GM15510 (cell line): ENCODE measurements around the gene WFS1.

Experiments used
- POLR2A ChIP-seq: IDR thresholded peaks from 3 replicates; pipeline ENCODE4 v1.6.1; 2011; ENCODE audit warnings: borderline replicate concordance; ENCODE audit not compliant: insufficient read length; ENCODE audit errors: extremely low read depth

WFS1 gene

DNA sequence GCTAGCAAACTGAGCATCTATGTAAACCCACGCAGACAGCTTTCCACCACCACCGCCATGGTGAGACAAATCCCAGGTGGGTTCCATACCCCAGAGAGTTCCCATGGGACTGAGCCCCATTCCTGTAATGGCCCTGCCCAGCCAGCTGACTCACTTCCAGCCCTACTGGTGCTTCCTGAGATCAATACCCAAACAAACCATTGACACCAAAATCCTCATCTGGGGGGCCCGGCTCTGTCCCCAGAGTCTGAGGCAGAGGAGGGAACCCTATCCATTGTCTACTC lies 39.2 kb upstream of the WFS1 start:
- TF ChIP-seq POLR2A, result no peak

DNA sequence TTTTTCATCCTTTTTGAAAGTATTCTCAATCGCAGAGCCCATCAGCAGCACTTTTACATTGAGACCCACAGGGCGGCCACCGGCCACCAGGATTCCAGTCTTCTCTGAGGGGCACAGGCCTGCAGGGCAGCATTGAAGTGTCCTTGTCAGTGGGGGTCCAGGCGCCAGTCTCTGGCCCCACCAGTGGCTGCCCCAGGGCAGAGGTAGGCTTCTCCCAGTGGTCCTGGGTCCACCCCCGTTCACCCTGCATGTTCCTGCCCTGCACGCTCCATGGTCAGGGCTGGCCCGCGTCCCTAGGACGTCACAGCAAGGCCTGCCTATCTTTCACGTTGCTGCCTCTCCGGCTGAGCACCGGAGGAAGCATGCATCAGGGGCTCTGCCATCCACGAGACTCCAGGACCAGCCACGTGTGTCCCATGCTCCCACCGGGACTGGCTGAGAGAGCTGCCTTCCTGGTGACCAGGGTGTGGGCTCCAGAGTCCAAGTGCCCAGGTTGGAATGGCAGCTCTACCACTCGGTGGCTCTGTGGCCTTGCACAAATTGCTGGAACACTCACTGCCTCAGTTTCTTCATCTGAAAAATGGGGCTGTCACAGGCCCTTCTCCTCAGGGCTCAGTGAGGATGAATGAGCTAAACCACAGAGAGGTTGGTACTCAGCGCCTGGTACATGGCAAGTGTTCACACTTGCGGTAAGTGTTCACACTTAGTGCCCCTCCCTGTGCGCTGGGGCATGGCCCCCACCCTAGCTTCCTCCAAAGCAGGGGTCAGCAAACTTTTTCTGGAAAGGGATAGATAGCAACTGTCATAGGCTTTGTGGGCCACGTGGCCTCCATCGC lies 38.6 kb upstream of the WFS1 start:
- TF ChIP-seq POLR2A, result no peak

DNA sequence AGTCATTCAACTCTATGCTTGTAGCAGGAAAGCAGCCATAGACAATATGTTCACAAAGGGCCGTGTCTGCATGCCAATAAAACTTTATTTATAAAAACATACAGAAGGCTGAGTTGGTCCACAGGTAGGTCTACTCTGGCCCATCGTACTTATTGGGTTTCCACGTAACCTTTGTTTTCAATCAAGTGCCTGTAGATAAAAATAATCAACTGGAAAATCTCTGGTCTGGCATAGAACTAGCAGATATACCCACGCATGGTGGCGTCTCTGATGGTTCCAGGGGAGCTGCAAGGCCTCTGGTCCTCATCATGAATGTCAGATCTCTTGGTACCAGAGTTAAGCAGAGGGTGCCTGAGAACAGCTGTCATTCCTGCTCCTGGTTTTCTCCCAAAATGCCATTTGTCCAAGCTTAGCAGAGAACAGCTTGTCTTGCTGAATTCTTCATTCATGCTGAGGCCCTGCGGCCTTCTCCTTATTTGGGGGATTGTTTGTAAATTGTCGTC lies 37.9 kb upstream of the WFS1 start:
- TF ChIP-seq POLR2A, result no peak

GRCh38 chr4:6232836-6233785 lies 36.5 kb upstream of the WFS1 start:
- no peak for TF ChIP-seq POLR2A

DNA sequence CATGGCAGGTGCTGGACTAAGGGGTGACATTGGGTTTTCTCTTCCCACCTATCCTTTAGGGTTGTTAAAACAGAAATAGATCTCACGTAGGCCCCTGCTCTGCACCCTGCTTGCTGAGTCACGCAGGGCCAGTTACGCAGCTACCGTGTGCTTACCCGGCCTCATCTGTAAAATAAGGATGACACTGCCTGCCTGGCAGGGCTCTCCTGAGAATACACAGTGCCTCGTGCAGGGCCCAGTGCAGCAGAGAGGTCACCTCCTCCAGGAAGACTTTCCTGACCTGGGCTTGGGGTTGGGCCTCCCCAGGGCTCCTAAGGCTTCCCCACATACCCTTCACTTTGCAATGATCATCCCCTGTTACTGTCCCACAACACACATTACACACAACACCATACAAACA lies 35.7 kb upstream of the WFS1 start:
- no peak for TF ChIP-seq POLR2A

DNA sequence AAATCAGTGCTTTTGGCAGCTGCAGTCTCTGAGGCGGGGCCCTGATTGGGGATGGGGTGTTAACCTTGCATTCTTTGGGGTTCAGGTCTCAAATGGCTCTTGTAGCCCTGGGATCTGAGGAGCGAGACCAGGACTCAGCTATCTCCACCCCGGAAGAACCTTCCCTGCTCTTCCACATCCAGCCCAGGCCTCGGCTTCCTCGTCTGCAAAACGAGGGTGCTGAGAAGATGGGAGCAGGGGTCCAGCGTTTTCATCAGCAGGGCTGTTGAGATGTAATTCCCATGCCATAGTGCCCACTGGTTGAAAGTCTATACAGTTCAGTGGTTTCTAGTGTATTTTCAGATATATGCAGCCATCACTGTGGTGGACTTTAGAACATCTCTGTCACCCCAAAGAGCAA lies 34.6 kb upstream of the WFS1 start:
- TF ChIP-seq POLR2A, result no peak

GRCh38 chr4:6235901-6236640 lies 33.6 kb upstream of the WFS1 start:
- no peak for TF ChIP-seq POLR2A

DNA sequence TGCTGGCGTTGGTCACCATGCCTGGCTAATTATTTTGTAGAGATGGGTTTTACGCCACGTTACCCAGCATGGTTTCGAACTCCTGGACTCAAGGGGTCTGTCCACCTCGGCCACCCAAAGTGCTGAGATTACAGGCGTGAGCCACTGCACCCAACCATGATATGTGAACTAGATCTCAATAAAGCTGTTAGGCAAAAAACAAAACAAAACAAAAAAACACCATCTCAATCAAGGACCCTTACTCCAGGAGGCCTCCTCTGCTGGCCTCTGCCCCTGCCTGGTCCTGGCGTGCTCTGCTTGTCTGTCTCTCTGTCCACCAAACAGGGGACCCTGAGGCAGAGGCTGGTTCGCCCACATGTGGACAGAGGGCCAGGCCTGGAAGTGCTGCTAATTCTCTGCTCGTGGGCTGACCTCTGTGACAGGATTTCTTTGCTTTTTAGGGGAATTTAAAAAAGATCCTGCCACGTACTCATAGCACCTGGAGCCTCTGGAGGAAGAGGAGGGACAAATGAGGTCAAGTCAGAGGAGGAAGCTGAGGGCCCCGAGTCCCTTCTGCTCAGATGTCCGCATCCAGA lies 32.7 kb upstream of the WFS1 start:
- no peak for TF ChIP-seq POLR2A

GRCh38 chr4:6239486-6239885 lies 30.2 kb upstream of the WFS1 start:
- no peak for TF ChIP-seq POLR2A

DNA sequence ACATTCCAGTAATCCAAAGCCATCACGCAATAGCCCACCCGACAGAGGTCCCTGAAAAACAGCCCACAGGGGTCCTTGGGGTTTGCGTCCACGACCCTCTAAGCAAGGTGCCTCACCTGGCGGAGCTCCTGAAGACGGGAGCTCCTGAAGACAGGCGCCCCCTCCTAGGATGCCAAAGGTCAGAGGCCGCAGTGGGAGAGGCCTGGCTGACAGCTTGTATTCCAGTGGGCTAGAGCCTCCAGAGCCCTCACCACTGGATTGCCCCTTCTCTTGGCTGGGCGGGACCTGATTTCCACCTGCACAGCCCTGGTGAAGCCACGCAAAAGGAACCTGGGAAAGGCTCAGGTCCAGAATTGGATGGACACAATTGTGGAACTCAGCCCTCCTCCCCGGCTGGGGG lies 29.7 kb upstream of the WFS1 start:
- no peak for TF ChIP-seq POLR2A

- TF ChIP-seq POLR2A, result no peak
Observed at GRCh38 chr4:6241062-6241845, 28.4 kb upstream of the WFS1 start.

DNA sequence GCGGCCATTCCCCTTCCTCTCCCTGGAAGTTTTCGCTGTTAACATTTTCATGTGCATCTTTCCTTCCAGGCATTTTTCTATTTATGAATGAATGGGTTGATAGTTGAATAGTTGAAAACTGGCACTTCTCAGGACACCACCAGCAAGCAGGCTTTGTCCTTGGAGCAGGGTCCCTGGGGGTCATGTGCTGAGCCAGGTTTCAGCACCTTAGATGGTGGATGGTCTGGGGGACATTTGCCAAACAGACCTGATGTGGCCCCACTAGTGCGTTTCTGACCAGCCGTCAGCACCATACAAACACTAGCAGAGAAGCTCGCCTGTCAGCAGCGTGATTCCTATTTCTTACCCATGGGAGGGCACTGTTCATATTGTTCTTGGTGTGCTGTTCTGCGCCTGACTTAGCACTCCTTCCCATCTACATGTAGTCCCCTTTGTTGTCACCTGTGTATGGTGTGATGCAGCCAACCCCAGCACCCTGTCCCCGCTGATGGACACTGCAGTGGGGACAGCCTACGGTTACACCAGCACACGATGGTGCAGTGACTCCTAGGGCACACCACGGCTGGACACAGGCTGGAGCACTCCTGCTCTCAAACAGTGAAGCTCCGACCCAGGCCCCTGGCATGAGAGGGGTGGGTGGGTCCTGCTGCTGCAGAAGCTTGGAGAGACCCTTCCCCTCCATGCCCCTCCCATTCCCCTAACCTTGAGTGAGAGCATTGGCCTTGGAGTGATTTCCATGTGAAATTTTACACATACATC lies 27.2 kb upstream of the WFS1 start:
- no peak for TF ChIP-seq POLR2A
